OCI-LY1 (cell line): ENCODE measurements around the gene RBMS3.

Source experiments
- H2AFZ ChIP-seq: fragments of 200-600 bp; sonication (generic), shearing (Covaris generic); 2 replicates; pipeline ENCODE4 v1.6.0; 2014; ENCODE audit warnings: antibody characterized with exemption, mild to moderate bottlenecking, low read length
- H3F3A ChIP-seq: fragments of 200-600 bp; sonication (generic), shearing (Covaris generic); 2 replicates; pipeline ENCODE4 v1.6.0; 2014; ENCODE audit warnings: mild to moderate bottlenecking, antibody characterized with exemption, low read length, moderate library complexity; ENCODE audit not compliant: insufficient read depth
- H3K27ac ChIP-seq: fragments of 200-600 bp; sonication (generic); 2 replicates; pipeline ENCODE4 v1.5.1; 2014; ENCODE audit warnings: low read length, mixed run types, mild to moderate bottlenecking, low read depth; ENCODE audit not compliant: poor library complexity, severe bottlenecking
- H3K27me3 ChIP-seq: fragments of 200-600 bp; sonication (generic); 2 replicates; pipeline ENCODE4 v1.6.0; 2014; ENCODE audit warnings: antibody characterized with exemption, mild to moderate bottlenecking, low read length, moderate library complexity; ENCODE audit not compliant: insufficient read depth
- H3K36me3 ChIP-seq: fragments of 200-600 bp; sonication (generic); 2 replicates; pipeline ENCODE4 v1.6.1; 2014; ENCODE audit warnings: mild to moderate bottlenecking, antibody characterized with exemption, low read length, moderate library complexity, mixed read lengths; ENCODE audit not compliant: insufficient read depth
- H3K4me1 ChIP-seq: fragments of 200-600 bp; sonication (generic); 2 replicates; pipeline ENCODE4 v1.5.1; 2014; ENCODE audit warnings: mild to moderate bottlenecking, low read length, moderate library complexity; ENCODE audit not compliant: insufficient read depth, severe bottlenecking
- H3K4me2 ChIP-seq: fragments of 200-600 bp; sonication (generic), shearing (Covaris generic); 2 replicates; pipeline ENCODE4 v1.6.1; 2014; ENCODE audit warnings: low read length
- H3K4me3 ChIP-seq: fragments of 200-600 bp; sonication (generic); 2 replicates; pipeline ENCODE4 v1.5.1; 2014; ENCODE audit warnings: low read length, low read depth, mild to moderate bottlenecking, mixed read lengths; ENCODE audit not compliant: poor library complexity, severe bottlenecking
- H3K79me2 ChIP-seq: fragments of 200-600 bp; shearing (Covaris generic); 2 replicates; pipeline ENCODE4 v1.6.1; 2016; ENCODE audit warnings: mixed run types, low read length, mixed read lengths; ENCODE audit not compliant: insufficient read depth
- H3K9ac ChIP-seq: fragments of 200-600 bp; sonication (generic), shearing (Covaris generic); 2 replicates; pipeline ENCODE4 v1.6.1; 2014; ENCODE audit warnings: mild to moderate bottlenecking, low read length, mixed read lengths
- H3K9me2 ChIP-seq: fragments of 200-600 bp; sonication (generic), shearing (Covaris generic); 2 replicates; pipeline ENCODE4 v1.6.1; 2014; ENCODE audit warnings: low read depth, mild to moderate bottlenecking, low read length, mixed read lengths
- H3K9me3 ChIP-seq: fragments of 200-600 bp; shearing (Covaris generic); 2 replicates; pipeline ENCODE4 v1.6.1; 2014; ENCODE audit warnings: low read length, mixed read lengths
- H4K20me1 ChIP-seq: fragments of 200-600 bp; sonication (generic), shearing (Covaris generic); 2 replicates; pipeline ENCODE4 v1.6.0; 2016; ENCODE audit warnings: mild to moderate bottlenecking, low read length; ENCODE audit not compliant: insufficient read depth
- CTCF ChIP-seq: fragments of 200-600 bp; sonication (generic), shearing (Covaris generic); IDR thresholded peaks from 2 replicates; pipeline ENCODE4 v1.5.1; 2017; ENCODE audit warnings: mild to moderate bottlenecking, antibody characterized with exemption, low read length, moderate library complexity, mixed read lengths
- EZH2 ChIP-seq: fragments of 200-600 bp; sonication (generic), shearing (Covaris generic); IDR thresholded peaks from 2 replicates; pipeline ENCODE4 v1.8.0; 2017; ENCODE audit warnings: borderline replicate concordance, mixed run types, mild to moderate bottlenecking, antibody characterized with exemption, low read length, moderate library complexity, mixed read lengths

Gene RBMS3

GRCh38 chr3:29936766-29937165 lies 655.9 kb downstream of the RBMS3 start:
- TF ChIP-seq EZH2: no peak
- TF ChIP-seq CTCF: no peak
- Histone ChIP-seq H3K79me2 (no peaks in the 10 kb centered on the region), H3K4me3 (no peak overlapping the region), H3K9me3 (no peaks in the 10 kb centered on the region), H2AFZ (no peak overlapping the region), H3K9me2 (no peaks in the 10 kb centered on the region), H3K4me1 (peaks cover 23% of the 10 kb centered on the region), H3K27ac (no peak overlapping the region), H3K9ac (no peak overlapping the region), H4K20me1 (no peaks in the 10 kb centered on the region), H3F3A (no peaks in the 10 kb centered on the region; the same call in 1 of the 2 replicates), H3K27me3 (no peaks in the 10 kb centered on the region), H3K36me3 (no peaks in the 10 kb centered on the region), H3K4me2 (no peak overlapping the region)

GRCh38 chr3:29937185-29937584 lies 656.3 kb downstream of the RBMS3 start:
- Histone ChIP-seq H3K79me2 (no peaks in the 10 kb centered on the region), H3K9me2 (no peaks in the 10 kb centered on the region), H3F3A (no peaks in the 10 kb centered on the region; the same call in 1 of the 2 replicates), H4K20me1 (no peaks in the 10 kb centered on the region), H2AFZ (no peak overlapping the region), H3K9me3 (no peaks in the 10 kb centered on the region), H3K36me3 (no peaks in the 10 kb centered on the region), H3K4me2 (no peak overlapping the region), H3K27ac (no peak overlapping the region), H3K9ac (no peak overlapping the region), H3K4me3 (no peak overlapping the region), H3K4me1 (peaks cover 23% of the 10 kb centered on the region), H3K27me3 (no peaks in the 10 kb centered on the region)
- TF ChIP-seq EZH2: no peak
- TF ChIP-seq CTCF: no peak

- no peak for TF ChIP-seq EZH2
- no peak for TF ChIP-seq CTCF
- no peaks in the 10 kb centered on the region for H3K36me3 ChIP-seq
- no peak overlapping the region for H3K4me3 ChIP-seq
- no peaks in the 10 kb centered on the region for H3K79me2 ChIP-seq
- H3K9ac ChIP-seq: no peak overlapping the region
- no peaks in the 10 kb centered on the region for H3K9me2 ChIP-seq
- no peaks in the 10 kb centered on the region for H4K20me1 ChIP-seq
- H3F3A ChIP-seq: no peaks in the 10 kb centered on the region
- no peaks in the 10 kb centered on the region for H3K9me3 ChIP-seq
- no peaks in the 10 kb centered on the region for H3K27me3 ChIP-seq
- no peak overlapping the region for H3K4me2 ChIP-seq
- peaks cover 13% of the 10 kb centered on the region for H3K4me1 ChIP-seq
- no peak overlapping the region for H2AFZ ChIP-seq
- H3K27ac ChIP-seq: no peak overlapping the region
Observed at GRCh38 chr3:29940759-29941323, 660.0 kb downstream of the RBMS3 start.
